OCI-LY1 (cell line): Measurements from ENCODE around the gene SNX32.

Experiments used
- H2AFZ ChIP-seq: fragments of 200-600 bp; sonication (generic), shearing (Covaris generic); 2 replicates; pipeline ENCODE4 v1.6.0; 2014; ENCODE audit warnings: antibody characterized with exemption, mild to moderate bottlenecking, low read length
- H3F3A ChIP-seq: fragments of 200-600 bp; sonication (generic), shearing (Covaris generic); 2 replicates; pipeline ENCODE4 v1.6.0; 2014; ENCODE audit warnings: mild to moderate bottlenecking, antibody characterized with exemption, low read length, moderate library complexity; ENCODE audit not compliant: insufficient read depth
- H3K27ac ChIP-seq: fragments of 200-600 bp; sonication (generic); 2 replicates; pipeline ENCODE4 v1.5.1; 2014; ENCODE audit warnings: low read length, mixed run types, mild to moderate bottlenecking, low read depth; ENCODE audit not compliant: poor library complexity, severe bottlenecking
- H3K27me3 ChIP-seq: fragments of 200-600 bp; sonication (generic); 2 replicates; pipeline ENCODE4 v1.6.0; 2014; ENCODE audit warnings: antibody characterized with exemption, mild to moderate bottlenecking, low read length, moderate library complexity; ENCODE audit not compliant: insufficient read depth
- H3K36me3 ChIP-seq: fragments of 200-600 bp; sonication (generic); 2 replicates; pipeline ENCODE4 v1.6.1; 2014; ENCODE audit warnings: mild to moderate bottlenecking, antibody characterized with exemption, low read length, moderate library complexity, mixed read lengths; ENCODE audit not compliant: insufficient read depth
- H3K4me1 ChIP-seq: fragments of 200-600 bp; sonication (generic); 2 replicates; pipeline ENCODE4 v1.5.1; 2014; ENCODE audit warnings: mild to moderate bottlenecking, low read length, moderate library complexity; ENCODE audit not compliant: insufficient read depth, severe bottlenecking
- H3K4me2 ChIP-seq: fragments of 200-600 bp; sonication (generic), shearing (Covaris generic); 2 replicates; pipeline ENCODE4 v1.6.1; 2014; ENCODE audit warnings: low read length
- H3K4me3 ChIP-seq: fragments of 200-600 bp; sonication (generic); 2 replicates; pipeline ENCODE4 v1.5.1; 2014; ENCODE audit warnings: low read length, low read depth, mild to moderate bottlenecking, mixed read lengths; ENCODE audit not compliant: poor library complexity, severe bottlenecking
- H3K79me2 ChIP-seq: fragments of 200-600 bp; shearing (Covaris generic); 2 replicates; pipeline ENCODE4 v1.6.1; 2016; ENCODE audit warnings: mixed run types, low read length, mixed read lengths; ENCODE audit not compliant: insufficient read depth
- H3K9ac ChIP-seq: fragments of 200-600 bp; sonication (generic), shearing (Covaris generic); 2 replicates; pipeline ENCODE4 v1.6.1; 2014; ENCODE audit warnings: mild to moderate bottlenecking, low read length, mixed read lengths
- H3K9me2 ChIP-seq: fragments of 200-600 bp; sonication (generic), shearing (Covaris generic); 2 replicates; pipeline ENCODE4 v1.6.1; 2014; ENCODE audit warnings: low read depth, mild to moderate bottlenecking, low read length, mixed read lengths
- H3K9me3 ChIP-seq: fragments of 200-600 bp; shearing (Covaris generic); 2 replicates; pipeline ENCODE4 v1.6.1; 2014; ENCODE audit warnings: low read length, mixed read lengths
- H4K20me1 ChIP-seq: fragments of 200-600 bp; sonication (generic), shearing (Covaris generic); 2 replicates; pipeline ENCODE4 v1.6.0; 2016; ENCODE audit warnings: mild to moderate bottlenecking, low read length; ENCODE audit not compliant: insufficient read depth
- CTCF ChIP-seq: fragments of 200-600 bp; sonication (generic), shearing (Covaris generic); IDR thresholded peaks from 2 replicates; pipeline ENCODE4 v1.5.1; 2017; ENCODE audit warnings: mild to moderate bottlenecking, antibody characterized with exemption, low read length, moderate library complexity, mixed read lengths
- EZH2 ChIP-seq: fragments of 200-600 bp; sonication (generic), shearing (Covaris generic); IDR thresholded peaks from 2 replicates; pipeline ENCODE4 v1.8.0; 2017; ENCODE audit warnings: borderline replicate concordance, mixed run types, mild to moderate bottlenecking, antibody characterized with exemption, low read length, moderate library complexity, mixed read lengths

The SNX32 gene

GRCh38 chr11:65899356-65900124 lies 65.8 kb downstream of the SNX32 start:
- Histone ChIP-seq H3K9me2 (no peaks in the 10 kb centered on the region), H3K9me3 (no peaks in the 10 kb centered on the region), H3K79me2 (no peaks in the 10 kb centered on the region), H4K20me1 (no peaks in the 10 kb centered on the region), H3K36me3 (no peaks in the 10 kb centered on the region), H2AFZ (no peak overlapping the region), H3K27me3 (peaks cover 9% of the 10 kb centered on the region; the same call in 1 of the 2 replicates), H3K27ac (no peak overlapping the region), H3K4me2 (peak overlapping the region; percentile 68), H3K4me1 (peaks cover 19% of the 10 kb centered on the region), H3K9ac (peak overlapping the region; percentile 21; the same call in 1 of the 2 replicates), H3K4me3 (peak overlapping the region; percentile 57), H3F3A (no peaks in the 10 kb centered on the region)
- no peak for TF ChIP-seq CTCF
- no peak for TF ChIP-seq EZH2

- Histone ChIP-seq H3K9ac (peak within 1 kb of the TSS; percentile 21; the same call in 1 of the 2 replicates), H3K27me3 (peaks cover 9% of the 10 kb centered on the region; the same call in 1 of the 2 replicates), H4K20me1 (no peaks in the 10 kb centered on the region), H3K9me2 (no peaks in the 10 kb centered on the region), H3K27ac (no peak within 1 kb of the TSS), H3K9me3 (no peaks in the 10 kb centered on the region), H3F3A (no peaks in the 10 kb centered on the region), H3K79me2 (no peaks in the 10 kb centered on the region), H2AFZ (no peak within 1 kb of the TSS), H3K36me3 (no peaks in the 10 kb centered on the region), H3K4me1 (peaks cover 19% of the 10 kb centered on the region), H3K4me3 (peak within 1 kb of the TSS; percentile 57), H3K4me2 (peak within 1 kb of the TSS; percentile 68)
- TF ChIP-seq EZH2 (no peak), CTCF (no peak)
These were observed 66.5 kb downstream of the SNX32 start, which contains the start of gene FOSL1 for GRCh38 chr11:65900125-65900898. FOSL1 (minus strand) TSS chr11:65900388; CDS start chr11:65900339, 49 bp downstream.

GRCh38 chr11:65900899-65901180 lies 67.1 kb downstream of the SNX32 start:
- H4K20me1 ChIP-seq, result no peaks in the 10 kb centered on the region
- H2AFZ ChIP-seq, result no peak overlapping the region
- H3K79me2 ChIP-seq, result no peaks in the 10 kb centered on the region
- no peak overlapping the region for H3K9ac ChIP-seq
- no peaks in the 10 kb centered on the region for H3K36me3 ChIP-seq
- H3K9me3 ChIP-seq, result no peaks in the 10 kb centered on the region
- H3K9me2 ChIP-seq, result no peaks in the 10 kb centered on the region
- H3K4me2 ChIP-seq, result peak overlapping the region; percentile 68
- no peaks in the 10 kb centered on the region for H3F3A ChIP-seq
- peak overlapping the region; percentile 57 for H3K4me3 ChIP-seq
- peaks cover 19% of the 10 kb centered on the region for H3K4me1 ChIP-seq
- H3K27ac ChIP-seq, result no peak overlapping the region
- no peak for TF ChIP-seq CTCF
- no peak for TF ChIP-seq EZH2
- peaks cover 9% of the 10 kb centered on the region; the same call in 1 of the 2 replicates for H3K27me3 ChIP-seq
